Gastroesophageal sphincter (tissue), 4 donors: ENCODE measurements around the gene FBL. TPM values are rescaled to one million over a fixed set of nuclear protein-coding genes. Genes with fewer than 3 reads are reported as not detected.
"Not testable (repeated sequence)": the region's sequence is repeated elsewhere in the genome, so short reads cannot be mapped to it uniquely, and the experiment has no call there.

Experiments used
- ATAC-seq: fragments of 150-250 bp; one replicate; pipeline ENCODE4 v1.9.1; 2016; ENCODE audit warnings: mild to moderate bottlenecking, moderate library complexity
- H3K27ac ChIP-seq, 4 donors: fragments of 200-600 bp; sonication (generic) in 3 of 4; 1 replicate in 3 of 4; 2 replicates in 1 of 4; pipeline ENCODE4 v1.5.1; 2016 to 2019
- H3K27me3 ChIP-seq: fragments of 200-600 bp; sonication (generic); one replicate; pipeline ENCODE4 v1.5.1; 2019
- H3K36me3 ChIP-seq, 2 donors: fragments of 200-600 bp; sonication (generic); one replicate each; pipeline ENCODE4 v1.5.1; 2019; ENCODE audit warnings: control low read depth in 1 of 2
- H3K4me1 ChIP-seq, 3 donors: fragments of 200-600 bp; sonication (generic); 1 replicate in 2 of 3; 2 replicates in 1 of 3; pipeline ENCODE4 v1.5.1; 2016 to 2019; ENCODE audit warnings: control low read depth in 2 of 3
- H3K4me3 ChIP-seq, 2 donors: fragments of 200-600 bp; sonication (generic); one replicate each; pipeline ENCODE4 v1.5.1; 2019; ENCODE audit warnings: mild to moderate bottlenecking in 1 of 2, moderate library complexity in 1 of 2
- H3K9me3 ChIP-seq, 3 donors: fragments of 200-600 bp; sonication (generic); one replicate each; pipeline ENCODE4 v1.5.1; 2017 to 2019; ENCODE audit warnings: control low read depth in 2 of 3
- CTCF ChIP-seq, 4 experiments: fragments of 200-600 bp in 2 of 4; fragments of 450-650 bp in 2 of 4; sonication (generic) in 1 of 4; IDR thresholded peaks; one replicate each; pipeline ENCODE4 v1.5.1; 2017 to 2019; ENCODE audit warnings: antibody characterized with exemption in 4 of 4, mild to moderate bottlenecking in 2 of 4, moderate library complexity in 2 of 4
- EP300 ChIP-seq: sonication (generic); formaldehyde crosslinking; IDR thresholded peaks from one replicate; pipeline ENCODE4 v1.6.1; 2017; ENCODE audit warnings: antibody characterized with exemption, mild to moderate bottlenecking
- POLR2A ChIP-seq, 2 donors: fragments of 450-650 bp; IDR thresholded peaks; one replicate each; pipeline ENCODE4 v1.6.1; 2017; ENCODE audit warnings: antibody characterized with exemption in 2 of 2, mild to moderate bottlenecking in 2 of 2, moderate library complexity in 1 of 2
- POLR2AphosphoS5 ChIP-seq: sonication (generic); formaldehyde crosslinking; IDR thresholded peaks from one replicate; pipeline ENCODE4 v1.6.1; 2017; ENCODE audit warnings: antibody characterized with exemption
- WGBS, 2 donors: methylation state at CpG; one replicate each; pipeline ENCODE4 v1.1.5; 2018; ENCODE audit warnings: low coverage in 1 of 2; 5-methylcytosine and 5-hydroxymethylcytosine counted together
- total RNA-seq, 4 donors: library from RNA; depleted of rRNA; stranded (reverse); fragments of >200 nt; gene quantifications; one replicate each; pipeline ENCODE4 v1.1.0, GENCODE V29; 2016

FBL gene
- total RNA-seq, 4 donors from 2014 or later = 72.5 to 105 (median 89.1) TPM

GRCh38 chr19:39816287-39817048 lies 29.7 kb downstream of the FBL start:
- peaks cover 0 to 17% of the 10 kb centered on the region in 2 donors for H3K36me3 ChIP-seq
- no peaks in the 10 kb centered on the region for H3K27me3 ChIP-seq
- no peak overlapping the region for H3K4me3 ChIP-seq
- WGBS, 2 donors = 85 to 95% methylated on average over 4 of the region's 5 CpGs
- TF ChIP-seq POLR2A (IDR thresholded peaks at IDR 0.05) (no peak), POLR2AphosphoS5 (no peak), CTCF (IDR thresholded peaks at IDR 0.05) (no peak), EP300 (no peak)
- no peak for ATAC-seq
- H3K9me3 ChIP-seq = no peaks in the 10 kb centered on the region
- no peaks in the 10 kb centered on the region for H3K4me1 ChIP-seq
- no peak overlapping the region for H3K27ac ChIP-seq

GRCh38 chr19:39814595-39814994 lies 31.6 kb downstream of the FBL start:
- no peaks in the 10 kb centered on the region for H3K4me1 ChIP-seq
- H3K4me3 ChIP-seq = no peak overlapping the region
- peaks cover 0 to 17% of the 10 kb centered on the region in 2 donors for H3K36me3 ChIP-seq
- TF ChIP-seq POLR2AphosphoS5 = no peak
- TF ChIP-seq POLR2A (IDR thresholded peaks at IDR 0.05) = no peak
- TF ChIP-seq EP300 = no peak
- TF ChIP-seq CTCF (IDR thresholded peaks at IDR 0.05) = no peak
- no peak for ATAC-seq
- no peaks in the 10 kb centered on the region for H3K9me3 ChIP-seq
- no peaks in the 10 kb centered on the region for H3K27me3 ChIP-seq
- no peak overlapping the region for H3K27ac ChIP-seq
- WGBS, 2 donors = 76 to 100% methylated on average over 1 to 3 of the region's 3 CpGs

DNA sequence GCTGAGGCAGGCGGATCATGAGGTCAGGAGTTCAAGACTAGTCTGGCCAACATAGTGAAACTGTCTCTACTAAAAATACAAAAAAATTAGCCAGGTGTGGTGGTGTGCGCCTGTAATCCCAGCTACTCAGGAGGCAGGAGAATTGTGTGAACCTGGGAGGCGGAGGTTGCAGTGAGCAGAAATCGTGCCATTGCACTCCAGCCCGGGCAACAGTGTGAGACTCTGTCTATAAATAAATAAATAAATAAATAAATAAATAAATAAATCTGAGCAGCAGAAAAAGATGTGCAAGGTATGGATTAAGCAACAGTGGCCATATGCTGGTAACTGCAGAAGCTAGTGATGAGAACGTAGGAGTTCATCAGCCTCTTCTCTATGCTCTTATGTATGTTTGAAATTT lies 32.1 kb downstream of the FBL start:
- H3K4me1 ChIP-seq, H3K27ac ChIP-seq, H3K4me3 ChIP-seq, ATAC-seq, H3K27me3 ChIP-seq, H3K9me3 ChIP-seq: not testable (repeated sequence)
- WGBS, 2 donors = 86 to 89% methylated on average over 1 to 6 of the region's 6 CpGs
- peaks cover 0 to 17% of the 10 kb centered on the region in 2 donors for H3K36me3 ChIP-seq

- ATAC-seq = no peak
These were observed 32.8 kb downstream of the FBL start for GRCh38 chr19:39813264-39813993.

DNA sequence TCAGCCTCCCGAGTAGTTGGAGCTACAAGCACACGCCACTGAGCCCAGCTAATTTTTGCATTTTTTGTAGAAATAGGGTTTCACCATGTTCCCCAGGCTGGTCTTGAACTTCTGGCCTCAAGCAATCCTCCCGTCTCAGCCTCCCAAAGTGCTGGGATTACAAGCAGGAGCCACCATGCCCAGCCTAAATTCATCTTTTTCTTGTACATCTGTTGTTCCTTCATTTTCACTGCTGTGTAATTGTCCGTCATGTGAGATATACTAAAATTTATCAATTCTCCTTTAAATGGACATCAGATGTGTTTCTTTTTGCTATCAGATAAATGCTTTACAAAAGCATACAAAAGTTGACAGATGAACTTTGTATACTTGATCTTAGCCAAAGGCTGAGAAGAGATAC lies 35.1 kb downstream of the FBL start:
- WGBS, 2 donors = 80 to 81% methylated on average over 3 to 4 of the region's 4 CpGs
- H3K27me3 ChIP-seq = no peaks in the 10 kb centered on the region
- H3K4me3 ChIP-seq = no peak overlapping the region
- no peaks in the 10 kb centered on the region for H3K4me1 ChIP-seq
- no peak overlapping the region for H3K27ac ChIP-seq
- no peaks in the 10 kb centered on the region for H3K9me3 ChIP-seq
- ATAC-seq = no peak
- H3K36me3 ChIP-seq = peaks cover 0 to 3% of the 10 kb centered on the region in 2 donors
- TF ChIP-seq POLR2A (IDR thresholded peaks at IDR 0.05) (no peak), EP300 (no peak), CTCF (IDR thresholded peaks at IDR 0.05) (no peak), POLR2AphosphoS5 (no peak)

More at GRCh38 chr19:39813264-39813993, 32.8 kb downstream of the FBL start:
- WGBS, 2 donors = 44 to 67% methylated on average over 8 to 9 of the region's 9 CpGs
- Histone ChIP-seq H3K4me3 (no peak overlapping the region), H3K9me3 (no peaks in the 10 kb centered on the region), H3K27me3 (no peaks in the 10 kb centered on the region), H3K27ac (no peak overlapping the region), H3K4me1 (no peaks in the 10 kb centered on the region), H3K36me3 (peaks cover 0 to 17% of the 10 kb centered on the region in 2 donors)
- no peak for TF ChIP-seq EP300
- no peak for TF ChIP-seq CTCF (IDR thresholded peaks at IDR 0.05)
- TF ChIP-seq POLR2A (IDR thresholded peaks at IDR 0.05) = no peak
- no peak for TF ChIP-seq POLR2AphosphoS5
